Ovary (tissue), 9 donors: Measurements from ENCODE around the gene COX6B2. TPM values are rescaled to one million over a fixed set of nuclear protein-coding genes. Genes with fewer than 3 reads are reported as not detected.

ENCODE experiments used
- DNase-seq, 5 donors: peaks; one replicate each; pipeline ENCODE4 v3.0.0-alpha.2; 2019 to 2020
- H3K27ac ChIP-seq, 2 donors: fragments of 200-600 bp; one replicate each; pipeline versions ENCODE4 v1.5.1 to v1.8.0; 2019 to 2022
- H3K27me3 ChIP-seq: fragments of 200-600 bp; one replicate; pipeline ENCODE4 v1.8.0; 2022
- H3K36me3 ChIP-seq: fragments of 200-600 bp; sonication (generic); one replicate; pipeline ENCODE4 v1.5.1; 2019
- H3K4me1 ChIP-seq: one replicate; pipeline ENCODE4 v1.8.1; 2013; ENCODE audit warnings: mild to moderate bottlenecking, moderate library complexity; ENCODE audit not compliant: insufficient read depth
- H3K4me3 ChIP-seq: fragments of 200-600 bp; sonication (generic); one replicate; pipeline ENCODE4 v1.5.1; 2017
- H3K9me3 ChIP-seq, 2 donors: fragments of 200-600 bp in 1 of 2; sonication (generic) in 1 of 2; one replicate each; pipeline versions ENCODE4 v1.5.1 to v1.8.1; 2013 to 2019; ENCODE audit warnings: mild to moderate bottlenecking in 1 of 2, moderate library complexity in 1 of 2
- EP300 ChIP-seq: sonication (generic); formaldehyde crosslinking; IDR thresholded peaks from one replicate; pipeline ENCODE4 v1.6.1; 2017; ENCODE audit warnings: antibody characterized with exemption
- POLR2A ChIP-seq: fragments of 450-650 bp; IDR thresholded peaks from one replicate; pipeline ENCODE4 v1.6.1; 2017; ENCODE audit warnings: antibody characterized with exemption, mild to moderate bottlenecking, moderate library complexity
- WGBS, 3 donors: extraction: QIAGEN DNeasy Blood & Tissue Kit in 1 of 3; methylation state at CpG; one replicate each; pipeline versions ENCODE4 v1.1.5 to v1.1.7; 2013 to 2017; 5-methylcytosine and 5-hydroxymethylcytosine counted together
- intact Hi-C, 4 donors: fragments of 100-400 bp; cut with DNase I; formaldehyde crosslinking; loops; one replicate each; pipeline versions ENCODE4 v1.11.0 to v1.15.1; 2022 to 2023
- polyA plus RNA-seq, 2 donors: library from polyadenylated mRNA; stranded (reverse); fragments of 200-250 nt in 1 of 2; fragments of 350-450 nt in 1 of 2; fragmentation: Illumina TruSeq in 1 of 2; extraction: RNeasy Lipid Tissue Mini Kit (QIAGEN cat#74804) in 1 of 2; gene quantifications; one replicate each; pipeline ENCODE4 v1.2.3, GENCODE V29; 2013 to 2014
- total RNA-seq, 7 donors: library from RNA; depleted of rRNA in 2 of 7; stranded (reverse); fragments of >200 nt in 2 of 7; fragmentation: NEBNext Ultra II Directional in 3 of 7; extraction: Animal tissue kit (Norgen Biotek cat#: 25700) in 3 of 7; gene quantifications; one replicate each; pipeline versions ENCODE4 v1.1.0 to v1.2.4, GENCODE V29; 2016 to 2023
- TF ChIP-seq, protein P1 (sequence below), 3 donors: fragments of 450-650 bp in 2 of 3; fragments of 200-600 bp in 1 of 3; IDR thresholded peaks; one replicate each; pipeline versions ENCODE4 v1.5.1 to v1.8.0; 2016 to 2022; ENCODE audit warnings: antibody characterized with exemption in 3 of 3, mild to moderate bottlenecking in 1 of 3
- donor health status: DM: no; HTN: no; CAD: no; lungs with moderate emphysema.
- donor health status: DM: no; HTN: no; CAD: no.
- donor health status: Bipolar disorder and iron deficiency.
- donor health status: DM: yes; HTN: yes; CAD: no.
- donor health status: DM: no; HTN: no; CAD: no.
- donor health status: DM: yes; HTN: yes; CAD: no.

Gene COX6B2
- total and polyA plus RNA-seq, 9 donors = 0.10 to 1.5 (median 0.36) TPM; not detected in 2

- Histone ChIP-seq H3K9me3 (no peaks in the 10 kb centered on the region), H3K27ac (no peak overlapping the region), H3K4me3 (no peak overlapping the region), H3K4me1 (no peaks in the 10 kb centered on the region), H3K36me3 (no peaks in the 10 kb centered on the region), H3K27me3 (peaks cover 2% of the 10 kb centered on the region)
- DNase-seq = no peak
- no peak for TF ChIP-seq POLR2A
- no peak for TF ChIP-seq EP300
- TF ChIP-seq, protein P1, sequence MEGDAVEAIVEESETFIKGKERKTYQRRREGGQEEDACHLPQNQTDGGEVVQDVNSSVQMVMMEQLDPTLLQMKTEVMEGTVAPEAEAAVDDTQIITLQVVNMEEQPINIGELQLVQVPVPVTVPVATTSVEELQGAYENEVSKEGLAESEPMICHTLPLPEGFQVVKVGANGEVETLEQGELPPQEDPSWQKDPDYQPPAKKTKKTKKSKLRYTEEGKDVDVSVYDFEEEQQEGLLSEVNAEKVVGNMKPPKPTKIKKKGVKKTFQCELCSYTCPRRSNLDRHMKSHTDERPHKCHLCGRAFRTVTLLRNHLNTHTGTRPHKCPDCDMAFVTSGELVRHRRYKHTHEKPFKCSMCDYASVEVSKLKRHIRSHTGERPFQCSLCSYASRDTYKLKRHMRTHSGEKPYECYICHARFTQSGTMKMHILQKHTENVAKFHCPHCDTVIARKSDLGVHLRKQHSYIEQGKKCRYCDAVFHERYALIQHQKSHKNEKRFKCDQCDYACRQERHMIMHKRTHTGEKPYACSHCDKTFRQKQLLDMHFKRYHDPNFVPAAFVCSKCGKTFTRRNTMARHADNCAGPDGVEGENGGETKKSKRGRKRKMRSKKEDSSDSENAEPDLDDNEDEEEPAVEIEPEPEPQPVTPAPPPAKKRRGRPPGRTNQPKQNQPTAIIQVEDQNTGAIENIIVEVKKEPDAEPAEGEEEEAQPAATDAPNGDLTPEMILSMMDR (IDR thresholded peaks at IDR 0.05) = no peak
- WGBS, 3 donors = 53 to 61% (median 56%) methylated on average over 20 to 24 of the region's 24 CpGs
- intact Hi-C loops = loop anchor here in 2 of 4 donors (10.0 kb wide), 2 partner anchors 88 to 228 kb away; partner anchors contain the start of genes BRSK1 (in 1 of the 2), HSPBP1 (in 1 of the 2) and TNNT1 (in 1 of the 2)
These were observed 18.0 kb upstream of the COX6B2 start for GRCh38 chr19:55372316-55373081.

DNA sequence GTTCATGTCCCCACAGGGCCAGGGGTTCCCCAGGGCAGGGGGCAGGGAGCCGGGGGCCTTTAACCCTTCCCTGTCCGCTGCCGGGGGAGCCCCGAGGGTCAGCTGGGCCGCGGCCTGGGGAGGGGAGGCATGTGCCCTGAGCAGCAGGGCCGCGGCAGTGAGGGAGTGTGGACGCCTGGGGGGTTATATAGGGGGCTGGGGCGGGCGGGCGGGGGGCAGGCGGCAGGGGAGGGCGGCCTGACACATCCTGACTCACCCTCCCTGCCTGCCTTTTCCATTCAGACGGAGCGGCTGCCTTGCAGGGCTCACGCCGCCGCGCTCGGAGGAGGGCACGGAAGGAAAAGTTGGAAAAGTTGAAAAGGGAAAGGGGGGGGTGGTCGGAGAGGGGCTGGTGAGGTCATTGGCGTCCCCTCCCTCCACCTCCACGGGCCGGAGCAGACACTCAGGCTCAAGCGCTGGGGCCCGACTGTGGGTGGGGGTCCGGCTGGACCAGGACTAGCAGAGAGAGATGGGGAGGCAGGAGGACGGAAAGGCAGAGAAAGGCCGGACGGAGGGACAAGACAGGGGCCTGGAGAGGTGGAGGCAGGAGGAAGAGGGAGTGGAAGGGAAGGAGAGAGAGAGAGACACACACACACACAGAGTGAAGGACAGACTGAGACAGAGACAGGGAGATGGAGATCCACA, 15.9 kb upstream of the COX6B2 start, which contains the start of gene IL11:
Gene IL11, minus strand, starts transcription at position 159 of the 684 bp plus-strand sequence. Its CDS starts 153 bp downstream, at position 6.
- H3K4me3 ChIP-seq = no peak within 1 kb of the TSS
- TF ChIP-seq, protein P1 (IDR thresholded peaks at IDR 0.05) = no peak
- TF ChIP-seq POLR2A (no peak), EP300 (no peak)
- H3K27ac ChIP-seq = no peak within 1 kb of the TSS
- intact Hi-C loops = loop anchor here in 2 of 4 donors (10.0 kb wide), 2 partner anchors 86 to 226 kb away; partner anchors contain the start of genes BRSK1 (in 1 of the 2), HSPBP1 (in 1 of the 2) and TNNT1 (in 1 of the 2)
- no peaks in the 10 kb centered on the region for H3K36me3 ChIP-seq
- peaks cover 2% of the 10 kb centered on the region for H3K27me3 ChIP-seq
- no peaks in the 10 kb centered on the region for H3K4me1 ChIP-seq
- no peaks in the 10 kb centered on the region for H3K9me3 ChIP-seq
- WGBS, 3 donors = 10 to 20% (median 11%) methylated on average over 19 to 32 of the region's 32 CpGs
- DNase-seq = no peak

GRCh38 chr19:55369653-55370304, 15.3 kb upstream of the COX6B2 start:
- WGBS, 3 donors = 1 to 3% (median 1%) methylated on average over 25 to 57 of the region's 59 CpGs
- intact Hi-C loops = loop anchor here in 2 of 4 donors (10.0 kb wide), 2 partner anchors 85 to 225 kb away; partner anchors contain the start of genes BRSK1 (in 1 of the 2), HSPBP1 (in 1 of the 2) and TNNT1 (in 1 of the 2)
- no peak for DNase-seq
- Histone ChIP-seq H3K27me3 (peaks cover 2% of the 10 kb centered on the region), H3K4me1 (no peaks in the 10 kb centered on the region), H3K27ac (no peak overlapping the region), H3K36me3 (no peaks in the 10 kb centered on the region), H3K4me3 (no peak overlapping the region), H3K9me3 (no peaks in the 10 kb centered on the region)
- no peak for TF ChIP-seq POLR2A

- H3K4me3 ChIP-seq = no peak overlapping the region
- DNase-seq = no peak
- H3K27ac ChIP-seq = no peak overlapping the region
- H3K27me3 ChIP-seq = peaks cover 2% of the 10 kb centered on the region
- no peaks in the 10 kb centered on the region for H3K9me3 ChIP-seq
- intact Hi-C loops = no loop called here
- no peaks in the 10 kb centered on the region for H3K4me1 ChIP-seq
- H3K36me3 ChIP-seq = no peaks in the 10 kb centered on the region
- WGBS, 3 donors = 3 to 15% (median 5%) methylated on average over 25 to 54 of the region's 54 CpGs
- TF ChIP-seq EP300 (no peak), POLR2A (no peak)
- TF ChIP-seq, protein P1 (IDR thresholded peaks at IDR 0.05) = no peak
These were observed 14.4 kb upstream of the COX6B2 start for GRCh38 chr19:55368701-55369563.
